ENCODE measurements around the gene RERE.

DNA sequence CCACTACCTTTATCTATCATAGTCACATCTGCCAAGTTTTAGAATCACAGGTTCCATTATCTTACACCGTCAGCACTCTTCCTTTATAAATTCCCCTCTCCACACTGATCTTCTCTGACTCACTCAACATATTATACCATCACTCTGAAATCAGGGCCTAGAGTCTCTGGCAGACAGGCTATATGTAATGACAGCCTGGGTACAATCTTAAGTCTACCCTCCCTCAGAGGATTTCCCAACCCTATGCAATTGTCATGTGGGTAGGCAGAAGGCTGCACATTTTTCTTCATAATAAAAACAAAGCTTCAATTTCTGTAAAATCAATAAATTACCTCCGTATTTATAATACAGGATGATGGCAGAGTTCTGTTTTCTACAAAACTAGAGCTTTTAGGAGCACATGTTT is 138.0 kb downstream of the RERE start:
- TF ChIP-seq CEBPB (IDR thresholded peaks at IDR 0.05) (no peak), EP300 (IDR thresholded peaks at IDR 0.05; ENCODE audit: borderline replicate concordance) (no peak), FOXM1 (IDR thresholded peaks at IDR 0.05; ENCODE audit: borderline replicate concordance, low read depth) (no peak), NFIC (IDR thresholded peaks at IDR 0.05) (no peak), CREB1 (IDR thresholded peaks at IDR 0.05; ENCODE audit: low read depth) (no peak), TCF12 (IDR thresholded peaks at IDR 0.05; ENCODE audit: low read depth) (no peak)
- TF ChIP-seq, protein P1, sequence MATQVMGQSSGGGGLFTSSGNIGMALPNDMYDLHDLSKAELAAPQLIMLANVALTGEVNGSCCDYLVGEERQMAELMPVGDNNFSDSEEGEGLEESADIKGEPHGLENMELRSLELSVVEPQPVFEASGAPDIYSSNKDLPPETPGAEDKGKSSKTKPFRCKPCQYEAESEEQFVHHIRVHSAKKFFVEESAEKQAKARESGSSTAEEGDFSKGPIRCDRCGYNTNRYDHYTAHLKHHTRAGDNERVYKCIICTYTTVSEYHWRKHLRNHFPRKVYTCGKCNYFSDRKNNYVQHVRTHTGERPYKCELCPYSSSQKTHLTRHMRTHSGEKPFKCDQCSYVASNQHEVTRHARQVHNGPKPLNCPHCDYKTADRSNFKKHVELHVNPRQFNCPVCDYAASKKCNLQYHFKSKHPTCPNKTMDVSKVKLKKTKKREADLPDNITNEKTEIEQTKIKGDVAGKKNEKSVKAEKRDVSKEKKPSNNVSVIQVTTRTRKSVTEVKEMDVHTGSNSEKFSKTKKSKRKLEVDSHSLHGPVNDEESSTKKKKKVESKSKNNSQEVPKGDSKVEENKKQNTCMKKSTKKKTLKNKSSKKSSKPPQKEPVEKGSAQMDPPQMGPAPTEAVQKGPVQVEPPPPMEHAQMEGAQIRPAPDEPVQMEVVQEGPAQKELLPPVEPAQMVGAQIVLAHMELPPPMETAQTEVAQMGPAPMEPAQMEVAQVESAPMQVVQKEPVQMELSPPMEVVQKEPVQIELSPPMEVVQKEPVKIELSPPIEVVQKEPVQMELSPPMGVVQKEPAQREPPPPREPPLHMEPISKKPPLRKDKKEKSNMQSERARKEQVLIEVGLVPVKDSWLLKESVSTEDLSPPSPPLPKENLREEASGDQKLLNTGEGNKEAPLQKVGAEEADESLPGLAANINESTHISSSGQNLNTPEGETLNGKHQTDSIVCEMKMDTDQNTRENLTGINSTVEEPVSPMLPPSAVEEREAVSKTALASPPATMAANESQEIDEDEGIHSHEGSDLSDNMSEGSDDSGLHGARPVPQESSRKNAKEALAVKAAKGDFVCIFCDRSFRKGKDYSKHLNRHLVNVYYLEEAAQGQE (IDR thresholded peaks at IDR 0.05; ENCODE audit: low read depth) = no peak
- TF ChIP-seq, protein P2, sequence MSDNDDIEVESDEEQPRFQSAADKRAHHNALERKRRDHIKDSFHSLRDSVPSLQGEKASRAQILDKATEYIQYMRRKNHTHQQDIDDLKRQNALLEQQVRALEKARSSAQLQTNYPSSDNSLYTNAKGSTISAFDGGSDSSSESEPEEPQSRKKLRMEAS (IDR thresholded peaks at IDR 0.05) = no peak
- TF ChIP-seq, protein P3, sequence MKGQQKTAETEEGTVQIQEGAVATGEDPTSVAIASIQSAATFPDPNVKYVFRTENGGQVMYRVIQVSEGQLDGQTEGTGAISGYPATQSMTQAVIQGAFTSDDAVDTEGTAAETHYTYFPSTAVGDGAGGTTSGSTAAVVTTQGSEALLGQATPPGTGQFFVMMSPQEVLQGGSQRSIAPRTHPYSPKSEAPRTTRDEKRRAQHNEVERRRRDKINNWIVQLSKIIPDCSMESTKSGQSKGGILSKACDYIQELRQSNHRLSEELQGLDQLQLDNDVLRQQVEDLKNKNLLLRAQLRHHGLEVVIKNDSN (IDR thresholded peaks at IDR 0.05) = no peak

Measured in Ishikawa (cell line).